Kidney epithelial cell (primary cell): ENCODE results near the gene RCL1. TPM values are rescaled to one million over a fixed set of nuclear protein-coding genes. Genes with fewer than 3 reads are reported as not detected.
"Not testable (repeated sequence)": the region's sequence is repeated elsewhere in the genome, so short reads cannot be mapped to it uniquely, and the experiment has no call there.

Experiments used
- DNase-seq: peaks from one replicate; pipeline ENCODE4 v3.0.0-alpha.2; 2010; ENCODE audit warnings: low read depth
- H3K27me3 ChIP-seq: 2 replicates; pipeline ENCODE4 v1.6.0; 2011; ENCODE audit warnings: low read length; ENCODE audit not compliant: control insufficient read depth, insufficient read depth
- H3K36me3 ChIP-seq: 2 replicates; pipeline ENCODE4 v1.5.1; 2011; ENCODE audit warnings: low read length; ENCODE audit not compliant: control insufficient read depth, insufficient read depth
- H3K4me3 ChIP-seq: 2 replicates; pipeline ENCODE4 v1.5.1; 2011; ENCODE audit warnings: low read depth, mild to moderate bottlenecking, control low read depth, low read length
- total RNA-seq: library from RNA; depleted of rRNA; stranded (reverse); fragments of >200 nt; gene quantifications from 2 replicates; pipeline ENCODE4 v1.2.3, GENCODE V29; 2015
- TF ChIP-seq, protein P1 (sequence below): IDR thresholded peaks from 2 replicates; pipeline ENCODE4 v1.5.1; 2011; ENCODE audit warnings: mild to moderate bottlenecking, moderate library complexity, low read length, control low read depth, inconsistent platforms; ENCODE audit not compliant: insufficient read depth, poor library complexity, severe bottlenecking

The RCL1 gene, protein sequence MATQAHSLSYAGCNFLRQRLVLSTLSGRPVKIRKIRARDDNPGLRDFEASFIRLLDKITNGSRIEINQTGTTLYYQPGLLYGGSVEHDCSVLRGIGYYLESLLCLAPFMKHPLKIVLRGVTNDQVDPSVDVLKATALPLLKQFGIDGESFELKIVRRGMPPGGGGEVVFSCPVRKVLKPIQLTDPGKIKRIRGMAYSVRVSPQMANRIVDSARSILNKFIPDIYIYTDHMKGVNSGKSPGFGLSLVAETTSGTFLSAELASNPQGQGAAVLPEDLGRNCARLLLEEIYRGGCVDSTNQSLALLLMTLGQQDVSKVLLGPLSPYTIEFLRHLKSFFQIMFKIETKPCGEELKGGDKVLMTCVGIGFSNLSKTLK
- 23.6 and 24.4 TPM in 2 replicates for total RNA-seq

DNA sequence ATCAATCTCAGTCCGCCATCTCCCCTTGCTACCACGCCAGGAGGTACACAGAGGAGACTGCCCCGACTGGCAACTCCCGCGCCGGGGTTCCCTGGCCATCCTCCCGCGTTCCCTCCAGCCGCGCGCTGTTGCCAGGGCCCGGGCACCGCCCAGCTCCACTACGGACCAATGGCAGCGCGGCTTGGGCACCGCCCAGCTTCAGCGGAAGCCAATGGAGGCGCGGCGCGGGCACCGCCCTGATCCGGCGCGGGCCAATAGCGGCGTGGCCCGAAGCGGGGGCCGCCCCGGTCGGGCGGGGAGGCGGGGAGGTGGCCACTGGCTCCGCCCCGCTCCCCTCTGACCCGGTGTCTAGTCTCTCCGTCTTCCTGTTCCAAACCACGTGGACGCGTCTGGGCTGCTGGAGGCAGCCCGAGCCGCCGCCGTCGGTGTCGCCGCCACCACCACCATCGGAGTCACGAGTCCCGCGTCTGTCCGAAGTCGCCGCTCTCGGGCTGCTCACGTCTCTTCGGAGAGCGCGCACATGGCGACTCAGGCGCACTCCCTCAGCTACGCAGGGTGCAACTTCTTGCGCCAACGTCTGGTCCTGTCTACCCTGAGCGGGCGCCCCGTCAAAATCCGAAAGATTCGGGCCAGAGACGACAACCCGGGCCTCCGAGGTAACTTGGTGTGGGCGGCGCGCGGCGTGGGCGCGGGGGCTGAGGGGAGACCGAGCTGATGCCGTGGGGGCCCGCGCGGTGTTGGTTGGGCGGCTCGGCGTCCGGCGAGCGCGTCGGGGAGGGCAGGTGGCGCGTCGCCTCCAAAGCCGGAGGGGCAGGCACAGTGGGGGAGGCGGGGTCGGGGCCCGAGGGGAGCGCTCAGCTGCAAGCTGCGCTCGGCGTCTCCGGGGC is at the start of gene RCL1:
Gene RCL1, plus strand, starts transcription at position 373 of the 887 bp plus-strand sequence. Its CDS starts 148 bp downstream, at position 521.
- peak within 1 kb of the TSS; percentile 93 for H3K4me3 ChIP-seq
- TF ChIP-seq, protein P1, sequence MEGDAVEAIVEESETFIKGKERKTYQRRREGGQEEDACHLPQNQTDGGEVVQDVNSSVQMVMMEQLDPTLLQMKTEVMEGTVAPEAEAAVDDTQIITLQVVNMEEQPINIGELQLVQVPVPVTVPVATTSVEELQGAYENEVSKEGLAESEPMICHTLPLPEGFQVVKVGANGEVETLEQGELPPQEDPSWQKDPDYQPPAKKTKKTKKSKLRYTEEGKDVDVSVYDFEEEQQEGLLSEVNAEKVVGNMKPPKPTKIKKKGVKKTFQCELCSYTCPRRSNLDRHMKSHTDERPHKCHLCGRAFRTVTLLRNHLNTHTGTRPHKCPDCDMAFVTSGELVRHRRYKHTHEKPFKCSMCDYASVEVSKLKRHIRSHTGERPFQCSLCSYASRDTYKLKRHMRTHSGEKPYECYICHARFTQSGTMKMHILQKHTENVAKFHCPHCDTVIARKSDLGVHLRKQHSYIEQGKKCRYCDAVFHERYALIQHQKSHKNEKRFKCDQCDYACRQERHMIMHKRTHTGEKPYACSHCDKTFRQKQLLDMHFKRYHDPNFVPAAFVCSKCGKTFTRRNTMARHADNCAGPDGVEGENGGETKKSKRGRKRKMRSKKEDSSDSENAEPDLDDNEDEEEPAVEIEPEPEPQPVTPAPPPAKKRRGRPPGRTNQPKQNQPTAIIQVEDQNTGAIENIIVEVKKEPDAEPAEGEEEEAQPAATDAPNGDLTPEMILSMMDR = no peak
- H3K27me3 ChIP-seq = no peaks in the 10 kb centered on the region
- DNase-seq = peak; percentile 76
- no peaks in the 10 kb centered on the region for H3K36me3 ChIP-seq

DNA sequence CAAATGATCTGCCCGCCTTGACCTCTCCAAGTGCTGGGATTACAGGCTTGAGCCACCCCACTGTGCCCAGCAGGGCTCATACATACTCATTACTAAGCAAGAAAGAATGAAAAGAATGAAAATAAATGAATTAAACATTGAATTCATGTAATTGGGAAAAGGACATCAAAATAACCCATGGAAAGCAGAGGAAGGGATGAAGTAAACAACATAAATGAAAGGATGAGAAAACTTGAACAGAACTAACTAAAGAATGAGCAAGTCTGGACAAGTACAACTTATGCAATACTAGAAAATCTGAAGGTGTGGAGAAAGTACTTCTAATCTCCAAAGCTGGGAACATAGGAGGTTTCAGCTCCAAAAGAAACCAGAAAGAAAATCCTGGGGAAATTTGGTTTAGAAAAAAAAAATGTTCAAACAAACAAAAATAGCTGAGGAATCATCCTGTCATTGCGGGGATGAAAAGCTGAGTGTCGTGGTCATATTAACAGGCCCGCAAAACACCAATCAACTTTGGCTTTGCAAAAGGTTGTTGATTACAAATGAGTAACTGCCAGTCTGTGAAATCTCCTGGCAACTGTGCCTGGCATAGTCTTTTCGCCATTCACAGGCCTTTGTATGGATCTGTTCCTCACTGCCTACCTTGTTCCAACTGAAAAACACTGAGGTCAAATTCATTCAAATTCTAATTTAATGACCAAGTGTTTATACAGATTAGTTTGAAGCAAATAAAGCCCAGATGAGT is 49.4 kb upstream of the RCL1 start:
- no peaks in the 10 kb centered on the region for H3K27me3 ChIP-seq
- no peak overlapping the region for H3K4me3 ChIP-seq
- DNase-seq = no peak
- TF ChIP-seq, protein P1 = no peak
- H3K36me3 ChIP-seq = no peaks in the 10 kb centered on the region

DNA sequence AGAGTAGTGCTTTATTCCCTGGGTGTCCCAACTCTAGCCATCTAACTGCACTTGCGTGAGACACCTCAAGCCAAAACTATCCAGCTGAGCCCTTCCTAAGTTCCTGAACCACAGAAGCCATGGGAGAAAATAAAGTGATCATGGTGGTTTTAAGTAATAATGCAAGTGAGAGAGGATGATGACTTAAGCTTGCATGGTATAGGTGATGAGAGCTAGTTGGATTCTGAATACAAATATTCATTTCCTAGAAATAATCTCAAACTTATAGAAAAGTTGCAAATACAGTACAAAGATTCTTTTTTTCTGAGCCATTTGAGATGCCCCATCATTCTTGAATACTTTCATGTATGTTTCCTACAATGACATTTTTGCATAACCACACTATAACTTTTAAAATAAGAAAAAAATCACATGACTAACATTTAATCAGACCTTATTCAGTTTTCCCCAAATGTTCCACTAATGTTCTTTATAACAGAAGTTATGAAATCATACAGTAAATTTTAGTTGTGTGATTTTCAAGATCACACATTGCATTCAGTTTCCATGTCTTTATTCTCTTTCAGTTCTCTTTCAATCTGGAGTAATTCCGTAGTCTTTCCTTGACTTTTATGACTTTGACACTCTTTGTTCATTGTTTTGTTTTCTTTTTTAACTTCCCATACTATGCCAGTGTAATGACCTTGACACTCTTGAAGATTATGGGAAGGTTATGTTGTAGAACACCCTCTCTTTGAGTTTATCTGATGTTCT is 46.3 kb upstream of the RCL1 start:
- H3K27me3 ChIP-seq = no peaks in the 10 kb centered on the region
- TF ChIP-seq, protein P1 = no peak
- no peak overlapping the region for H3K4me3 ChIP-seq
- no peak for DNase-seq
- no peaks in the 10 kb centered on the region for H3K36me3 ChIP-seq

DNA sequence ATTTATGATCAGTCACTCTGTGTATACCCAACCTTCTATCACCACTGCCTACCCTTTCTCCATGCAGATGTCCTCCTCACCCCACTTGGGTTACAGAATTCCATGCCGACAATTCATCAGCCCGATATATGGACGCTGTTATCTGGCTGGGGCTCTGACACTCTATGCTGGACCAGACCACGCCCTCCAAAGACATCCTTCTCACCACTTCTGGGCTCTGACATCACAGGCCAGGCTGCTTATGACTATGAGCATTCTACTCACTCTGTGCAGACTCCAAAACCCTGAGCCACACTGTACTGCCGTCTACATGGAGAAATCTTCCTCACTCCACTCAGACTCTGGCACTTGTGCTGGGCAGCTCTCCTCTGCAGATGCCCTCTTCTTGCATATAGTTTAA is 44.1 kb upstream of the RCL1 start:
- Histone ChIP-seq H3K36me3 (no peaks in the 10 kb centered on the region), H3K4me3 (no peak overlapping the region), H3K27me3 (no peaks in the 10 kb centered on the region)
- no peak for DNase-seq
- TF ChIP-seq, protein P1 = no peak

DNA sequence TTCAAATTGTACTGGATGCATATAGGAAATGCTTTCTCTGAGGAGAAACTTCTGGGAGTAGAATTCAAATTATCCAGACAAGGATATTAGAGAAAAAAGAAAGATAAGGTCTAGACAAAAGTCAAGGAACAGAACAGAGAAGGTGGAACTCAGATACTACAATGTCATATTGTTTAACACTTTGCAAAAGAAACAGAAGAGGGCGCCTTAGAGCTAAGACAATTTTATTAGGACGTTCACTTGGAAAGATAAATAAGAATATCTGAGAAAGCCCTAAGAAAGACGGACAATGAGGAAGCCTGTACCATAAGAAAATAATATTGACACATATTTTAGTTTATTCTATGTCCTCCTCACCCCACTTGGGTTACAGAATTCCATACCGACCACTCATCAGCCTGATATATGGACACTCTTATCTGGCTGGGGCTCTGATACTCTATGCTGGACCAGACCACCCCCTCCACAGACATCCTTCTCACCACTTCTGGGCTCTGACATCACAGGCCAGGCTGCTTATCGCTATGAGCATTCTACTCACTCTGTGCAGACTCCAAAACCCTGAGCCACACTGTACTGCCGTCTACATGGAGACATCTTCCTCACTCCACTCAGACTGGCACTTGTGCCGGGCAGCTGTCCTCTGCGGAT is 42.6 kb upstream of the RCL1 start:
- H3K4me3 ChIP-seq = no peak overlapping the region
- no peak for DNase-seq
- no peaks in the 10 kb centered on the region for H3K36me3 ChIP-seq
- no peaks in the 10 kb centered on the region for H3K27me3 ChIP-seq
- TF ChIP-seq, protein P1 = peak; percentile 51

DNA sequence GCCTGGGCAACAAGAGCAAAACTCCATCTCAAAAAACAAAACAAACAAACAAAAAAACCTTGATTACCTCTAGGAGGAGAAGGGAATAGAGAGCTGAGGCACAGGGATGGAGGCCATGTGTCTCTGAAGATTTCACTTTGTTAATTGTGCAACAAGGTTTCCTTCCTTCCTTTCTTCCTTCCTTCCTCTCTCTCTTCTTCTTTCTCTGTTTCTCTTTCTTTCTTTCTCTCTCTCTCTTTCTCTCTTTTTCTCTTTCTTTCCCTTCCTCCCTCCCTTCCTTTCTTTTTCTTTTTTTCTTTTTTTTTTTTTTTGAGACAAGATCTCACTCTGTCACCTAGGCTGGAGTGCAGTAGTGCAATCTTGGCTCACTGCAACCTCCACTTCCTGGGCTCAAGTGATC is 38.2 kb upstream of the RCL1 start:
- DNase-seq, H3K27me3 ChIP-seq, H3K36me3 ChIP-seq, H3K4me3 ChIP-seq: not testable (repeated sequence)
